Amniotic epithelial cell (primary cell): ENCODE results near the gene BCL7B.
A peak's percentile ranks its signal among the peaks of the same experiment; 100 is the strongest.
"Not testable (repeated sequence)": the region's sequence is repeated elsewhere in the genome, so short reads cannot be mapped to it uniquely, and the experiment has no call there.

Experiments used
- DNase-seq: peaks from one replicate; pipeline ENCODE4 v3.0.0-alpha.2; 2010; ENCODE audit warnings: low read depth

The BCL7B gene

GRCh38 chr7:73572767-73573186, 15.3 kb upstream of the BCL7B start:
- DNase-seq = no peak

GRCh38 chr7:73570977-73571376, 13.5 kb upstream of the BCL7B start:
- no peak for DNase-seq

GRCh38 chr7:73570521-73570920, 13.0 kb upstream of the BCL7B start:
- no peak for DNase-seq

DNA sequence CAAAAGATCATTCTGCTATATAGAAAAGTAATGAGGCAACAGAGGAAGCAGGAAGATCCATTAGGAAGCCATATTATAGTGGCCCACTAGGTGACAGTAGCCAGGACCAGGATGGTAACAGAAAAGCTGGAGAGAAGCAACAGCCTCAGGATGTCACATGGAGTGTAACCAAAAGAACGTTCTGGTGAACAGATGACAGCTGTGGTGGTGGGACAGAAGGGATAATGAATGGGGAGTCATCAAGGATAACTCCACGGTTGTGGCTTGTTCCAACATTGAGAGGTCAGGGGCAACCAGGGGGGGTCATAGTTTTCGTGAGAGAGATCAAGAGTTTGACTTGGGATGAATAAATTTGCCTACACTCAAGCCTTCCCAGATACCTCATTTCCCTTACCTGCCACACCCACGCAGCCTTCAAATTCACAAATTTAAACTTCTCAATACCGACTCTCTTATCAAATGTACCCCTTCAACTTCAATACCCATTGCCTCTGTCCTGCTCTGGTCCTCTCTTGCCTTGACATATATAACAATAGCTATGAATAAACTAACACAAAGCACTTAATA, 11.6 kb upstream of the BCL7B start:
- DNase-seq = no peak

GRCh38 chr7:73567846-73568685, 10.6 kb upstream of the BCL7B start:
- peak; percentile 50 for DNase-seq

DNA sequence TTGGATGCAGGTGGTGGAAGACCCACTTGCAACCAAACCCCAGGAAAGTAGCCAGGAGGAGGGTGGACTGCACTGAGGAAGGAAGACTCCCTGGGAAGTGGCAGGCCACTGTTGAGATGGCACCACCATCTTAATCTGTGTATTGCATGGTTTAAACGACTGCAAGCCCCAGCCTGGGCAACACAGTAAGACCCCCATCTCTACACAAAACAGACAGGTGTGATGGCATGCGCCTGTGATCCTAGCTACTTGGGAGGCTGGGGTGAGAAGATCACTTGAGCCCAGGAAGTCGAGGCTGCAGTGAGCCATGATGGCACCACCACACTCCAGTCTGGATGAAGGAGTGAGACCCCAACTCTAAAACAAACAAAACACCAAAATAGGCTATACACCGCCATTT, 9.7 kb upstream of the BCL7B start:
- DNase-seq = no peak

DNA sequence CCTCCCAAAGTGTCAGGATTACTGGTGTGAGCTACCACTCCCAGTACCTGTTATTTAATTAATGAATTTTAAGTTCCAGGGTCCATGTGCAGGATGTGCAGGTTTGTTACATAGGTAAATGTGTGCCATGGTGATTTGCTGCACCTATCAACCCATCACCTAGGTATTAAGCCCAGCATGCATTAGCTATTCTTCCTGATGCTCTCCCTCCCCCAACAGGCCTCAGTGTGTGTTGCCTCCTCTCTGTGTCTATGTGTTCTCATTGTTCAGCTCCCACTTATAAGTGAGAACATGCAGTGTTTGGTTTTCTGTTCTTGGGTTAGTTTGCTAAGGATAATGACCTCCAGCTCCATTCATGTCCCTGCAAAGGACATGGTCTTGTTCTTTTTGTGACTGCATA, 8.9 kb upstream of the BCL7B start:
- DNase-seq = not testable (repeated sequence)

- peak; percentile 64 for DNase-seq
Observed at GRCh38 chr7:73565675-73566340, 8.3 kb upstream of the BCL7B start.

GRCh38 chr7:73560109-73560835, 2.8 kb upstream of the BCL7B start:
- peak; percentile 78 for DNase-seq

GRCh38 chr7:73557108-73557396, 438 bp downstream of the BCL7B start:
- peak; percentile 88 for DNase-seq

- no peak for DNase-seq
Observed at GRCh38 chr7:73556208-73557107, 1.0 kb downstream of the BCL7B start.

GRCh38 chr7:73555411-73555982, 2.0 kb downstream of the BCL7B start:
- DNase-seq = no peak

DNA sequence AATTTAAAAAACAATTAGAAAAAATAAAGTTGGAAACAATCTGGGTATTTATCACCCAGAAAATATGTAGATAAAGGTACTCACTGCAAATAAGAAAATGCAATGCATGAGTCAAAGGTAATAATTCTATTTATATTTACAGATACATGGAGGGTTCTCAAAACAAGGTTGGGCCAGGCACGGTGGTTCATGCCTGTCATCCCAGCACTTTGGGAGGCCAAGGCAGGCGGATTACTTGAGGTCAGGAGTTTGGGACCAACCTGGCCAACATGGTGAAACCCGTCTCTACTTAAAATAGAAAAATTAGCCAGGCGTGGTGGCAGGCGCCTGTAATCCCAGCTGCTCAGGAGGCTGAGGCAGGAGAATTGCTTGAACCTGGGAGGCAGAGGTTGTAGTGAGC, 7.4 kb downstream of the BCL7B start:
- not testable (repeated sequence) for DNase-seq

DNA sequence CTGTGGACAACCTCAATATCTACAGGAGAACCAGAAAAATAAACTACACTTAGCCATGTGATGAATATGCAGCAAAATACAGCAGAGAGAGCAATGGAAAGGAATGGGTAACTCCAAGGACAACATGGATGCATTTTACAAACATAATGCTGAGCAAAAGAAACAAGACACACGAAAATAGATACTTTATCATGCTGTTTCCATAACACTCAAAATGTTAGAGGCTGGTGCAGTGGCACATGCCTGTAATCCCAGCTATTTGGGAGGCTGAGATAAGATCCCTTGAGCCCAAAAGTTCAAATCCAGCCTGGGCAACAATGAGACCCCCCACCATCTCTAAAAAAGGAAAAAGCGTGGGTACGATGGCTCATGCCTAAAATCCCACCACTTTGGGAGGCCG, 8.3 kb downstream of the BCL7B start:
- DNase-seq = no peak

DNA sequence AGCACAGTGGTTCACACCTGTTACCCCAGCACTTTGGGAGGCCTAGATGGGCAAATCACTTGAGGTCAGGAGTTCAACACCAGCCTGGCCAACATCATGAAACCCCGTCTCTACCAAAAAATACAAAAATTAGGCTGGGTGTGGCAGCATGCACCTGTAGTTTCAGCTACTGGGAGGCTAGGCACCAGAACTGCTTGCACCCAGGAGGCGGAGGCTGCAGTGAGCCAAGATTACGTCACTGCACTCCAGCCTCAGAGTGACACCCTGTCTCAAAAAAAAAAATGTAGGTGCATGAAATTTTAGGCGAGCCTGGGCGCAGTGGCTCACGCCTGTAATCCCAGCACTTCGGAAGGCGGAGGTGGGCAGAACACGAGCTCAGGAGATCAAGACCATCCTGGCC, 9.6 kb downstream of the BCL7B start:
- no peak for DNase-seq

DNA sequence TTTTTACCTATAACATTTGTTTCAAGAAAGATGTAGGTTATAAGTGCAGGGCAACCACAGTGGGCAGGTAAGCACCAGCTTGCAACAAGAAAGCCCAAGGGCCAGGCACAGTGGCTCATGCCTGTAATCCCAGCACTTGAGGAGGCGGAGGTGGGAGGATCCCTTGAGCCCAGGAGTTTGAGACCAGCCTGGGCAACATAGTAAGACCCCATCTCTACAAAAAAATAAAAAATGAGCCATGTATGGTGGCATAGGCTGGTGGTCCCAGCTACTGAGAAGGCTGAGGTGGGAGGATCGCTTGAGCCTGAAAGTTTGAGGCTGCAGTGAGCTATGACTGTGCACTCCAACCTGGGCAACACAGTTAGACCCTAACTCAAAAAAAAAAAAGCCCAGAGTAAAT, 12.8 kb downstream of the BCL7B start:
- no peak for DNase-seq

GRCh38 chr7:73541722-73542121, 15.8 kb downstream of the BCL7B start:
- DNase-seq = no peak

GRCh38 chr7:73539709-73540108, 17.8 kb downstream of the BCL7B start:
- no peak for DNase-seq

- DNase-seq = not testable (repeated sequence)
Observed at GRCh38 chr7:73538510-73538909, 19.0 kb downstream of the BCL7B start.

DNA sequence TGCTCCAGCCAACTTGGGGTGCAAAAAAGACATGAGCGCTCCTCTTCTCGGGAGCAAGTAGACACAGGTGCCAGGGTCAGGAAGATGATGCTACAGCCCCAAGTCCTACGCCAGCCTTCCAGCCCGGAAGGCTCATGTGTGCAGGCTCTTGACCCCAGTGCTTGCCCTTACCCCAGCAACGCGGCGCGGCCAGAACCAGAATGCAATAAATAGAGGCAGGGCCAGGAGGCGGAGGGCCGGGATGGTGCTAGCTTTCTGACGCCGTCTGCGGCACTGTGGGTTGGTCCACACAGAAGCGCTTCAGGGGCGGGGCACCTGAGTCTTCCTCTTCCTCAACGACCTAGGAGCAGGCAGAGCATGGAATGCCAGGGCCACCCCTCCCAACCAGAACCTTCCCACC, 20.4 kb downstream of the BCL7B start:
- DNase-seq = no peak

DNA sequence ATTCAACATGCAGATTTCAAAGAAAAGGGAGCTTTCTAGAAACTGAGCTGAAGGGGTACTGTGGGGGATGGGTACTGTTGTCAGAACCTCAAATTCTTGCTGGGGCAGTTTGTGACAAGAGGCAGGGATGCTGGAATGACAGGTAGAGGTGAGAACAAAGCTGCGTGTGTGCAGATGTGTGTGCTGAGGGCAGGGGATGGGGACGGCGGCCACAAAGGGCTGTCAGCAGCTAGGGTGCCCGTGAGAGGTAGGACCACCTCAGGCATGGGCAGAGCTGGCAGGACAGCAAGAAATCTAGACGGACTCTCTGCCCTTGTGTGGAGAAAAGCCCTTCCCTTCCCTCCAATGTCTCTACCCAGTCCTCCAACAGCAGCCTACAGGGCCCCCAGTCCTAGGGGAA, 21.0 kb downstream of the BCL7B start:
- DNase-seq = no peak
